Right forelimb (tissue), 1 donor: ENCODE results near the gene TPRN.
"Not testable (repeated sequence)": the region's sequence is repeated elsewhere in the genome, so short reads cannot be mapped to it uniquely, and the experiment has no call there.

Experiments used
- DNase-seq: peaks from one replicate; pipeline ENCODE4 v3.0.0-alpha.2; 2018

Gene TPRN

GRCh38 chr9:137200311-137201204 lies at the start of gene TPRN:
TPRN (minus strand) TSS chr9:137200741; CDS start chr9:137200711, 30 bp downstream.
- peak; percentile 97 for DNase-seq

DNA sequence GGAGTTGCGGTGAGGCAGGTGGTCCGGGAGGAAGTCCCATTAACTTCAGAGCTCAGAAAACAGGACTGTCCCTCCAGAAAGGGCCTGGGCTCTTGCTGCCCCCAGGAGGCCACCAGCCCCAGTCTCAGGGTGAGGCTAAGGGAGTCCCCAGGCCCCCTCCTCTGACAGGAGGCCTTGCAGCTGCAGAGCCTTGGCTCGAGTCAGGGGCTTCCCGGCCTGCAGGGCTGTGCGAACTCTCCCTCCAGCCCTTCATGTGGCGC lies 47.3 kb upstream of the TPRN start:
- DNase-seq: no peak

DNA sequence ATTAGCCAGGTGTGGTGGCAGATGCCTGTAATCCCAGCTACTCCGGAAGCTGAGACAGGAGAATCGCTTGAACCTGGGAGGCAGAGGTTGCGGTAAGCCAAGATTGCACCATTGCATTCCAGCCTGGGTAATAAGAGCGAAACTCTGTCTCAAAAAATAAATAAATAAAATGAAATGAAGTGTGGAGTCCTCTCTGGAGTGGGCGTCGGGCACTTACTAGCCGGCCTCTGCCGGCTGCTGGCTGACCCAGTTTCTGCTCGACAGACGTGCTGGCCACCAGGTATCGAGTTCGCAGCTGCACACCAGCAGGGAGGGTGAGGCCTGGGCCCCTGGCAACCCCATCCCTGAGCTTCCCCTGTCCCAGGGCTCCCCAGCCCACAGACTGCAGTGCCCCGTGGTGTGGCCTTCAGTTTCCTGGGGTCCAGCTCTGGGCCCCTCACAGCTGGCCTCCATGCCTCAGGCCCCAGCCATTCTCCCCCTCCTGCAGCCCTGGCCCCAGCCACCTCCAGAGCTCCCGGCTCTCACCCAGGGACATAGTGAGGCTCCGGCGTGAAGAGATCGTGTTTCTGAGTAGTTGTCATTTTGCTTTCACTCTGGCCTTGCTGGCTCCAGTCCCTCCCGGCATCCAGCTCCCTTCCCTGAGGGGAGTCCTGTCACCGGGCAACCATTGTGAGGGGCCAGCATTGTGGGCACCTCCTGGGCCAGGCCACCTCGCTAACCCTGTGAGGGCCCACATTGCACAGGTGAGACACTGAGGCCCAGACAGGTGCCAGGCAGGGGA lies 46.8 kb upstream of the TPRN start:
- DNase-seq: no peak

DNA sequence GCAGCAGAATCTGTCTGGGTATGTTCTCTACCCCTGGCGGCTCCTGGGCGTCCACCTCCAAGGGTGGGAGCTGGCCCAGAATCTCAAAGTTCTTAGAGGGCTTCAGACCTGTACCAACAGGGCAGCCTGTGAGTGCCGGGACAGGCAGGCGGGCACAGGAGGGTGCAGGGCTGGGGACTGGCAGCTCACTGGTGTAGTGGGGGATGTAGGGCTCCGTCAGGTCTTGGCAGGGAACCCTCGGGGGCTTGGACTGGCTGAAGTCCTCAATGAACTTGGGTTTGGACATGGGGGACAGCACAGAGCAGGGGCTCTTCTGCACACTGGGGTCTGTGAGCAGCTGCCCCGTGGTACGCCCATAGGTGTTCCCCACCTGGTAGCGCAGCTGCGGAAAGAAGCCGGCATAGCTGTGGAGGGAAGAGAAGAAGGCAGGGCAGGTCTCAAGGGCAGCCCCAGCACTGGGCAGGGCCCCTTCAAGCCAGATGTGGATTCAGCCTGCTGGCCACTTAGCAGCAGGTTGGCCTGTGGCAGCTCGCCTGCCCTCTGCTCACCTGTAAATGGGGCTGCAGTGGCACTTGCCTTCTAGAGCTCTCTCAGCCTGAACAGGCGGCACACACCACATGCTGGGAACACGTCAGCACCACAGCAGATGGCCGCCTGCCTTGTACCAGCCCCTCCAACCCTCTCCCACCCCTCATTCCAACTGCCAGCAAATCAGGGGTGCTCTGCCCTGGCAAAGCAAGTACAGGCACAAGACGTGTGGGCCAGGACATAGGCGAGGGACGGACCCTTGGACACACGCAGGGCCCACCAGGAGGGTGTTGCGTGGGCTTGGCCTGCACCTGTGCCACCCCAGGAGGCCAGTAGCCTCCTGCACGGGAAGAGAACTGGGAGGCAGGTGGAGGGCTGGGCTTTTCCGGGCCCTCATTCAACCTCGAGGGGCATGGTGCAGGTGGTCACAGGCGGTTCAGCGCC lies 45.2 kb upstream of the TPRN start:
- DNase-seq: no peak

- no peak for DNase-seq
Observed at GRCh38 chr9:137244486-137245449, 44.2 kb upstream of the TPRN start.

DNA sequence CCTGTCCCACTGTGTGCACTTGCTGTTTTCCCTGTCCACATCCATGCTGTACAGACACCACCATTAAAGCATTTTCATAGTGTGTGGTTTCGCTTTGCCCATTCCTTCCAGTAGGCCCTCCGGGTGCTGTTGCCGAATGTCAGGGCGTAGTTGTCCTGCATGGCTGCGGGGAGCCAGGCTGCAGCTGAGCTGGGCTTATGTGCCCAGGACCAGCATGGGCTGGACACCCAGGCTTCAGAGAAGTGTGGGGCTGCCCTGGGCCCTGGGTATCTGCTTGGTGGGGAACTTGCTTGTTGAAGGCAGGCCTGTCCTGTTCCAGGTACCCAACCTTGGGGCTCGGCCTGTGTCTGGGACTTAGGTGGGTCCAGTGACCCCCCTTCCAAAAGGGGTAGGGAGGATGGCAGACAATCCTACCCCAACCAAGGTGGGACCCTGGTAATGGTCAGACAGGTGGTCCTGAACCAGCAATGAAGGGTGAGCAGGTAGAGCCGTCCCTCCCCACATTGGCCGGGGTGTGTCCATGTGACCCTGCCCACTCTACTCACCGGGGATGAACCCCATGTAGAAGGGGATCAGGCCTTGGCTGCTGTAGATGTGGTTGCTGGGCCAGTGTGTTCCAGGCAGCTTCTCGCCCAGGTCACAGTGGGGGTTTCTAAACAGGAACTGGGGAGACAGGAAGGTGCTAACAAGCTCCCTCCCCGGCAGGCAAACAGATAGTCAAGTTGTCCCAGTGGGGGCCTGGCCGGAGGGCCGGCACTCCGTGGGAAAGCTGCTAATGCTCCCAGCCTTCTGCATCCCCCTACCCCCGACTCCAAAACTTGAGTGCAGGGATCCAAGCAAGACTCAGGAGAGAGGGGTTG lies 43.3 kb upstream of the TPRN start:
- DNase-seq: no peak

GRCh38 chr9:137243266-137243625 lies 42.7 kb upstream of the TPRN start:
- DNase-seq: not testable (repeated sequence)

DNA sequence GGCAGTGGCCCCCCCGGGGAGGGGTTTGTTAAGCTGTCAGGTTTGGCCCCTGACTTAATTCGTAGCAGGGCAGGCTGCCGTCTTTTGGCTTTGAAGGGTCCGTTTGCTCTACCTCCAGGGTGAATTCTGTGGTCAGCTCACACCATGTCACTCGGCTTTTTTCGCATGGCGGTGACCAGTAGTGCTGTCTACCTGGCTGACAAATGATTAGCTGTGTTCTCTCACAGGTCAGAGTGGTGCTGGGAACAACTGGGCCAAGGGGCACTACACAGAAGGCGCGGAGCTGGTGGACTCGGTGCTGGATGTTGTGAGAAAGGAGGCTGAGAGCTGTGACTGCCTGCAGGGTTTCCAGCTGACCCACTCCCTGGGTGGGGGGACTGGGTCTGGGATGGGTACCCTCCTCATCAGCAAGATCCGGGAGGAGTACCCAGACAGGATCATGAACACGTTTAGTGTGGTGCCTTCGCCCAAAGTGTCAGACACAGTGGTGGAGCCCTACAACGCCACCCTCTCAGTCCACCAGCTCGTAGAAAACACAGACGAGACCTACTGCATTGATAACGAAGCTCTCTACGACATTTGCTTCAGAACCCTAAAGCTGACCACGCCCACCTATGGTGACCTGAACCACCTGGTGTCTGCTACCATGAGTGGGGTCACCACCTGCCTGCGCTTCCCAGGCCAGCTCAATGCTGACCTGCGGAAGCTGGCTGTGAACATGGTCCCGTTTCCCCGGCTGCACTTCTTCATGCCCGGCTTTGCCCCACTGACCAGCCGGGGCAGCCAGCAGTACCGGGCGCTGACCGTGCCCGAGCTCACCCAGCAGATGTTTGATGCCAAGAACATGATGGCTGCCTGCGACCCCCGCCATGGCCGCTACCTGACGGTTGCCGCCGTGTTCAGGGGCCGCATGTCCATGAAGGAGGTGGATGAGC lies 42.0 kb upstream of the TPRN start:
- DNase-seq: no peak

- DNase-seq: no peak
Observed at GRCh38 chr9:137241490-137242268, 41.1 kb upstream of the TPRN start.

- DNase-seq: peak; percentile 100
Observed at GRCh38 chr9:137240841-137241489, 40.4 kb upstream of the TPRN start, which contains the start of gene TUBB4B. TUBB4B (plus strand) TSS chr9:137241287; CDS start chr9:137241361, 74 bp downstream.

GRCh38 chr9:137240318-137240840 lies 39.8 kb upstream of the TPRN start:
- DNase-seq: peak; percentile 83

GRCh38 chr9:137239541-137240200 lies 39.1 kb upstream of the TPRN start:
- DNase-seq: not testable (repeated sequence)

DNA sequence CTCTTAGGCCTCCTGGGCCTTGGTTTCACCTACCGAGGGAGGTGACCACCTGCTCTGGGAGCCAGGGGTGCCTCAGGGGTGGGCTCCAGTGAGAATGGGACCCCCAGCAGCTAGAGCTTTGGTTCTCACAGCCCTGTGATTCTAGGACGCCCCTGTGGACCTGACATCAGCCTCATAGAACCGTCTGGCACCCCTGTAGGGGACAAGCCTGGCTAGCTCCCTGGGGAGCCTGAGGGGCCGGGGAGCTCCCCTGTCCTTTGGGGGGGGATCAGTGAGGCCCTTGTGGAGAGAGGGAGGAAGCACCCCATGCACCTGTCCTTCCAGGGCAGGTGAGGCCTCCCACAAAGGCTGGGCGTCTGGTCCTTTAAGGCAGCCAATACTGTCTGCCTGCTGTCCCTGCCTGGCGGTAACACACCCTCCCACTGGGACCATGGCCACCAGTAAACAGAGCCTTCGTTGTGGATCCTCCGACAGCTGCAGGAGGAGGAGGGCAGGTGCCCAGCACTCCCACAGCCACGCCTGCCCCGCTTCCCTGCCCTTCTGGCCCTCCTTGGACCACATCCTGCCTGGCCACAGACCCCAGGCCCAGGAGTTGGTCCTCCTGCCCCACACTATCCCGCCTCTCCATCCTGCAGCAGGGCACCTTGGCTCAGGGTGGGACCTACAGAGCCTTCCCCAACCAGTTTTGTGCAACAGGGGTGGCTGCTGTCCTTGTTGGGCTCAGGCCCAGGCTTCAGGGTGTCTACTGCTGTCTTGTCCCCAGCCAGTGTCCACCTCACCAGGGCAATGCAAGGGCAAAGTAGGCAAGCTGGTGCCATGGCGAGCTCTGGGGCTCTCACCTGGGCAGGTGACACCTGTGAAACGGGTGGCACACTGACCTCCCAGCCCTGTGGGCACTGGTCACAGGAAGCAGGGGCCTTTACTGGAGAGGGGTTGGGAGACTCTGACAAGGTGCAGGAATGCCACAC lies 37.5 kb upstream of the TPRN start:
- DNase-seq: no peak

- DNase-seq: no peak
Observed at GRCh38 chr9:137236936-137237421, 36.4 kb upstream of the TPRN start.

DNA sequence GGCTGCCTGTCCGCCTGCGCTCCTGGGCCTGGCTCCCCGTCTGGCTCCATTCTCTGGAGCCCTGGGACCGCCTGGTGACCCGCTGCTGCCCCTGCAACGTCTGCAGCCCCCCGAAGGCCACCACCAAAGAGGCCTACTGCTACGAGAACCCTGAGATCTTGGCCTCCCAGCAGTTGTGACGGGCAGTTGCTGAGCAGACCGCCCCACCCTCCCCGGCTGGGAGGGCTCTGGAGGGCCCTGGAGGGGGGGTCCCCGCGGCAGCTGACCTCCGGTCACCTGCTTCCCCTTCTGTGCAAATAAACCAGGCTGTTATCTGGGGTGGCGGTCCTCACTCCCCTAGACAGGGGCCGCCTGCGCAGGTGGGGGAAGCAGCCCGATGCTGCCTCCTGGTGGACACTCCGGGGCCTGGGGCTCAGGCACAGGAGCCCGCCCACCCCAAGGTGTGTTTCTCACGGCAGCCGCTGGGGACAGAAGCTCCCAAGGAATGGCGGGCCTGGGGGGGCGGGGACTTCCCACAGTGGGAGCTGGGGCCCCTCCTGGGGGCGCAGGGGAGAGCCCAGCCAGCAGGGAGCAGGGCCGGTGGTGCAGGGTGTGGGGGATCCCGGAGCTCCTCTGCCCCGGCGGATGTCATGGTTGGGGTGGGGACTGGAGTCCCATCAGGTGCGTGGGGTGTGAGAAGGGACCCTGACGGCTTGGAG lies 35.8 kb upstream of the TPRN start:
- DNase-seq: peak; percentile 88
